Liver (tissue), 9 donors: ENCODE data around the gene RBCK1. TPM values are rescaled to one million over a fixed set of nuclear protein-coding genes. Genes with fewer than 3 reads are reported as not detected.
A peak's percentile ranks its signal among the peaks of the same experiment; 100 is the strongest.

Experiments
- DNase-seq: peaks from one replicate; pipeline ENCODE4 v3.0.0-alpha.2; 2017; ENCODE audit warnings: low spot score
- H3K27ac ChIP-seq, 2 donors: one replicate each; pipeline ENCODE4 v1.7.0; 2013; ENCODE audit warnings: inconsistent platforms in 2 of 2, low read length in 2 of 2, control low read depth in 1 of 2, low read depth in 1 of 2, mild to moderate bottlenecking in 1 of 2
- H3K27me3 ChIP-seq, 4 donors: one replicate each; pipeline versions ENCODE4 v1.6.1 to v1.7.0; 2013; ENCODE audit warnings: low read length in 3 of 4, inconsistent platforms in 1 of 4, mild to moderate bottlenecking in 1 of 4, moderate library complexity in 1 of 4; ENCODE audit not compliant: control insufficient read depth in 4 of 4, insufficient read depth in 4 of 4
- H3K36me3 ChIP-seq, 4 donors: one replicate each; pipeline versions ENCODE4 v1.6.1 to v1.7.0; 2013; ENCODE audit warnings: low read length in 3 of 4, mild to moderate bottlenecking in 3 of 4, low read depth in 1 of 4, moderate library complexity in 1 of 4; ENCODE audit not compliant: control insufficient read depth in 4 of 4, insufficient read depth in 3 of 4
- H3K4me1 ChIP-seq, 4 donors: one replicate each; pipeline versions ENCODE4 v1.6.1 to v1.7.0; 2013; ENCODE audit warnings: low read length in 3 of 4, mild to moderate bottlenecking in 3 of 4, moderate library complexity in 1 of 4; ENCODE audit not compliant: control insufficient read depth in 4 of 4, insufficient read depth in 4 of 4
- H3K4me3 ChIP-seq, 3 donors: one replicate each; pipeline versions ENCODE4 v1.6.1 to v1.7.0; 2013; ENCODE audit warnings: low read length in 3 of 3, control low read depth in 1 of 3, low read depth in 1 of 3, mild to moderate bottlenecking in 1 of 3
- H3K9ac ChIP-seq, 2 donors: one replicate each; pipeline ENCODE4 v1.7.0; 2013; ENCODE audit warnings: low read length in 2 of 2, mild to moderate bottlenecking in 2 of 2, moderate library complexity in 2 of 2, control low read depth in 1 of 2, low read depth in 1 of 2
- H3K9me3 ChIP-seq, 4 donors: one replicate each; pipeline versions ENCODE4 v1.6.1 to v1.7.0; 2013; ENCODE audit warnings: low read length in 3 of 4; ENCODE audit not compliant: control insufficient read depth in 4 of 4
- CTCF ChIP-seq: fragments of 150-350 bp; IDR thresholded peaks from 2 replicates; pipeline ENCODE4 v1.5.1; 2017; ENCODE audit warnings: improper control_type of control experiment, low read depth, low read length; ENCODE audit not compliant: missing input control
- EGR1 ChIP-seq, 2 donors: IDR thresholded peaks; 2 replicates each; pipeline ENCODE4 v1.6.1; 2016 to 2018; ENCODE audit warnings: antibody characterized with exemption in 2 of 2, low read depth in 2 of 2
- FOXA1 ChIP-seq: IDR thresholded peaks from 2 replicates; pipeline ENCODE4 v1.6.1; 2016; ENCODE audit warnings: antibody characterized with exemption
- FOXA2 ChIP-seq: IDR thresholded peaks from 2 replicates; pipeline ENCODE4 v1.6.1; 2016; ENCODE audit warnings: antibody characterized with exemption
- GABPA ChIP-seq, 2 donors: IDR thresholded peaks in 1 of 2; conservative IDR thresholded peaks in 1 of 2; 2 replicates each; pipeline ENCODE4 v1.6.1; 2016; ENCODE audit warnings: antibody characterized with exemption in 2 of 2, mild to moderate bottlenecking in 1 of 2, moderate library complexity in 1 of 2
- HNF4A ChIP-seq, 2 donors: conservative IDR thresholded peaks; 2 replicates each; pipeline ENCODE4 v1.6.1; 2016; ENCODE audit warnings: antibody characterized with exemption in 2 of 2, mild to moderate bottlenecking in 2 of 2
- HNF4G ChIP-seq: IDR thresholded peaks from 2 replicates; pipeline ENCODE4 v1.6.1; 2016; ENCODE audit warnings: antibody characterized with exemption
- JUND ChIP-seq, 2 donors: IDR thresholded peaks; 2 replicates each; pipeline ENCODE4 v1.6.1; 2016; ENCODE audit warnings: antibody characterized with exemption in 2 of 2
- NR2F2 ChIP-seq: IDR thresholded peaks from 2 replicates; pipeline ENCODE4 v1.6.1; 2016; ENCODE audit warnings: antibody characterized with exemption
- RAD21 ChIP-seq, 2 donors: IDR thresholded peaks; 2 replicates each; pipeline ENCODE4 v1.6.1; 2016; ENCODE audit warnings: antibody characterized with exemption in 2 of 2, mild to moderate bottlenecking in 2 of 2
- REST ChIP-seq: IDR thresholded peaks from 2 replicates; pipeline ENCODE4 v1.6.1; 2016; ENCODE audit warnings: antibody characterized with exemption, mild to moderate bottlenecking
- RXRA ChIP-seq, 2 donors: IDR thresholded peaks; 2 replicates each; pipeline ENCODE4 v1.6.1; 2017 to 2018; ENCODE audit warnings: antibody characterized with exemption in 2 of 2, mild to moderate bottlenecking in 1 of 2
- SP1 ChIP-seq: IDR thresholded peaks from 2 replicates; pipeline ENCODE4 v1.6.1; 2018; ENCODE audit warnings: antibody characterized with exemption, mild to moderate bottlenecking
- TAF1 ChIP-seq: conservative IDR thresholded peaks from 2 replicates; pipeline ENCODE4 v1.6.1; 2016; ENCODE audit warnings: antibody characterized with exemption, mild to moderate bottlenecking
- YY1 ChIP-seq: IDR thresholded peaks from 2 replicates; pipeline ENCODE4 v1.6.1; 2016; ENCODE audit warnings: antibody characterized with exemption, mild to moderate bottlenecking
- WGBS: extraction: QIAGEN DNeasy Blood & Tissue Kit; methylation state at CpG from one replicate; pipeline ENCODE4 v1.1.7; 2013; 5-methylcytosine and 5-hydroxymethylcytosine counted together
- polyA plus RNA-seq, 2 donors: library from polyadenylated mRNA; stranded (reverse) in 1 of 2; unstranded in 1 of 2; fragments of 200-250 nt in 1 of 2; fragments of >200 nt in 1 of 2; fragmentation: Nextera tagmentation in 1 of 2; extraction: Ambion mirVana in 1 of 2; gene quantifications; one replicate each; pipeline versions ENCODE4 v1.2.1 to v1.2.3, GENCODE V29; 2013 to 2015
- total RNA-seq, 2 donors: library from RNA; depleted of rRNA; stranded (reverse); fragments of >200 nt; gene quantifications; one replicate each; pipeline ENCODE4 v1.2.3, GENCODE V29; 2014
- TF ChIP-seq, protein P1 (sequence below): IDR thresholded peaks from 2 replicates; pipeline ENCODE4 v1.6.1; 2016; ENCODE audit warnings: antibody characterized with exemption
- TF ChIP-seq, protein P2 (sequence below): IDR thresholded peaks from 2 replicates; pipeline ENCODE4 v1.6.1; 2016; ENCODE audit warnings: antibody characterized with exemption
- TF ChIP-seq, protein P3 (sequence below): IDR thresholded peaks from 2 replicates; pipeline ENCODE4 v1.6.1; 2016; ENCODE audit warnings: antibody characterized with exemption
- donor health status: healthy.
- donor health status: healthy.
- donor health status: healthy.
- donor health status: healthy.
- donor health status: healthy.

Gene RBCK1
- total and polyA plus RNA-seq, 4 donors: 18.0 to 62.6 (median 54.8) TPM

GRCh38 chr20:400128-400453 lies 8.0 kb upstream of the RBCK1 start:
- no peak overlapping the region for H3K4me3 ChIP-seq
- H3K4me1 ChIP-seq: peaks cover 11 to 28% (median 17%) of the 10 kb centered on the region in 4 donors
- H3K27me3 ChIP-seq: no peaks in the 10 kb centered on the region
- peaks cover 0 to 9% (median under 1%) of the 10 kb centered on the region in 4 donors for H3K36me3 ChIP-seq
- no peak overlapping the region for H3K9ac ChIP-seq
- H3K27ac ChIP-seq: peak overlapping the region; percentile 88 to 92
- H3K9me3 ChIP-seq: no peaks in the 10 kb centered on the region
- DNase-seq: no peak
- TF ChIP-seq NR2F2: no peak
- TF ChIP-seq RXRA (IDR thresholded peaks at IDR 0.05): no peak
- TF ChIP-seq FOXA2: no peak
- TF ChIP-seq, protein P1, sequence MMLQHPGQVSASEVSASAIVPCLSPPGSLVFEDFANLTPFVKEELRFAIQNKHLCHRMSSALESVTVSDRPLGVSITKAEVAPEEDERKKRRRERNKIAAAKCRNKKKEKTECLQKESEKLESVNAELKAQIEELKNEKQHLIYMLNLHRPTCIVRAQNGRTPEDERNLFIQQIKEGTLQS: no peak
- TF ChIP-seq HNF4A (conservative IDR thresholded peaks at IDR 0.05): no peak
- TF ChIP-seq, protein P2, sequence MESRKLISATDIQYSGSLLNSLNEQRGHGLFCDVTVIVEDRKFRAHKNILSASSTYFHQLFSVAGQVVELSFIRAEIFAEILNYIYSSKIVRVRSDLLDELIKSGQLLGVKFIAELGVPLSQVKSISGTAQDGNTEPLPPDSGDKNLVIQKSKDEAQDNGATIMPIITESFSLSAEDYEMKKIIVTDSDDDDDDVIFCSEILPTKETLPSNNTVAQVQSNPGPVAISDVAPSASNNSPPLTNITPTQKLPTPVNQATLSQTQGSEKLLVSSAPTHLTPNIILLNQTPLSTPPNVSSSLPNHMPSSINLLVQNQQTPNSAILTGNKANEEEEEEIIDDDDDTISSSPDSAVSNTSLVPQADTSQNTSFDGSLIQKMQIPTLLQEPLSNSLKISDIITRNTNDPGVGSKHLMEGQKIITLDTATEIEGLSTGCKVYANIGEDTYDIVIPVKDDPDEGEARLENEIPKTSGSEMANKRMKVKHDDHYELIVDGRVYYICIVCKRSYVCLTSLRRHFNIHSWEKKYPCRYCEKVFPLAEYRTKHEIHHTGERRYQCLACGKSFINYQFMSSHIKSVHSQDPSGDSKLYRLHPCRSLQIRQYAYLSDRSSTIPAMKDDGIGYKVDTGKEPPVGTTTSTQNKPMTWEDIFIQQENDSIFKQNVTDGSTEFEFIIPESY: no peak
- TF ChIP-seq EGR1 (IDR thresholded peaks at IDR 0.05; ENCODE audit: low read depth in 2 of 2): no peak
- TF ChIP-seq HNF4G: no peak
- WGBS: 55% methylated on average over 2 of the region's 2 CpGs

GRCh38 chr20:400454-401275 lies 7.4 kb upstream of the RBCK1 start:
- peak overlapping the region in 1 of 2 donors; percentile 50 for H3K9ac ChIP-seq
- H3K27ac ChIP-seq: peak overlapping the region; percentile 88 to 92
- no peak for DNase-seq

More at GRCh38 chr20:400454-401275, 7.4 kb upstream of the RBCK1 start:
- TF ChIP-seq TAF1: no peak
- no peak for TF ChIP-seq JUND (IDR thresholded peaks at IDR 0.05)
- no peak for TF ChIP-seq HNF4A (conservative IDR thresholded peaks at IDR 0.05)
- no peak for TF ChIP-seq REST
- no peak for TF ChIP-seq RAD21 (IDR thresholded peaks at IDR 0.05)
- no peak for TF ChIP-seq FOXA2
- TF ChIP-seq, protein P1: no peak
- TF ChIP-seq SP1: no peak
- no peak for TF ChIP-seq GABPA (IDR thresholded peaks at IDR 0.05 in 1 of 2, conservative IDR thresholded peaks at IDR 0.05 in 1 of 2)
- no peak for TF ChIP-seq CTCF
- no peak for TF ChIP-seq FOXA1
- TF ChIP-seq, protein P3, sequence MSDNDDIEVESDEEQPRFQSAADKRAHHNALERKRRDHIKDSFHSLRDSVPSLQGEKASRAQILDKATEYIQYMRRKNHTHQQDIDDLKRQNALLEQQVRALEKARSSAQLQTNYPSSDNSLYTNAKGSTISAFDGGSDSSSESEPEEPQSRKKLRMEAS: no peak
- no peak for TF ChIP-seq RXRA (IDR thresholded peaks at IDR 0.05)
- TF ChIP-seq NR2F2: no peak
- TF ChIP-seq YY1: no peak
- TF ChIP-seq, protein P2: no peak
- Histone ChIP-seq H3K9me3 (no peaks in the 10 kb centered on the region), H3K4me1 (peaks cover 11 to 25% (median 15%) of the 10 kb centered on the region in 4 donors), H3K36me3 (peaks cover 0 to 4% (median under 1%) of the 10 kb centered on the region in 4 donors), H3K27me3 (no peaks in the 10 kb centered on the region), H3K4me3 (no peak overlapping the region)
- 67% methylated on average over 5 of the region's 5 CpGs for WGBS
